DOHH2 (cell line): ENCODE results near the gene ETF1.

ENCODE experiments used
- H3F3A ChIP-seq: fragments of 200-600 bp; sonication (generic), shearing (Covaris generic); 2 replicates; pipeline ENCODE4 v1.6.0; 2016; ENCODE audit warnings: antibody characterized with exemption, mild to moderate bottlenecking; ENCODE audit not compliant: control insufficient read depth, insufficient read depth
- H3K27ac ChIP-seq: fragments of 200-600 bp; sonication (generic); 2 replicates; pipeline ENCODE4 v1.5.1; 2014; ENCODE audit warnings: low read depth, mild to moderate bottlenecking, low read length, moderate library complexity
- H3K27me3 ChIP-seq: fragments of 200-600 bp; sonication (generic); 2 replicates; pipeline ENCODE4 v1.6.1; 2014; ENCODE audit warnings: mild to moderate bottlenecking, low read length, mixed read lengths; ENCODE audit not compliant: control insufficient read depth
- H3K36me3 ChIP-seq: fragments of 200-600 bp; sonication (generic); 2 replicates; pipeline ENCODE4 v1.6.1; 2014; ENCODE audit warnings: mild to moderate bottlenecking, low read length, moderate library complexity, mixed read lengths; ENCODE audit not compliant: control insufficient read depth
- H3K4me1 ChIP-seq: fragments of 200-600 bp; sonication (generic); 2 replicates; pipeline ENCODE4 v1.6.1; 2014; ENCODE audit warnings: mild to moderate bottlenecking, low read length, mixed read lengths; ENCODE audit not compliant: control insufficient read depth
- H3K4me2 ChIP-seq: fragments of 200-600 bp; sonication (generic); 2 replicates; pipeline ENCODE4 v1.6.0; 2014; ENCODE audit warnings: mild to moderate bottlenecking, low read length, moderate library complexity
- H3K4me3 ChIP-seq: fragments of 200-600 bp; sonication (generic); 2 replicates; pipeline ENCODE4 v1.5.1; 2014; ENCODE audit warnings: mild to moderate bottlenecking, low read length, mixed read lengths
- H3K79me2 ChIP-seq: fragments of 200-600 bp; sonication (generic); 2 replicates; pipeline ENCODE4 v1.6.1; 2014; ENCODE audit warnings: mild to moderate bottlenecking, low read length, mixed read lengths; ENCODE audit not compliant: control insufficient read depth
- H3K9me2 ChIP-seq: fragments of 200-600 bp; sonication (generic); replicated peaks from 2 replicates; pipeline ENCODE4 v1.6.1; 2014; ENCODE audit warnings: mild to moderate bottlenecking, low read length, mixed read lengths; ENCODE audit not compliant: control insufficient read depth
- H3K9me3 ChIP-seq: fragments of 200-600 bp; sonication (generic); 2 replicates; pipeline ENCODE4 v1.6.1; 2014; ENCODE audit warnings: antibody characterized with exemption, low read length, mixed read lengths; ENCODE audit not compliant: control insufficient read depth, insufficient read depth
- H4K20me1 ChIP-seq: fragments of 200-600 bp; sonication (generic); 2 replicates; pipeline ENCODE4 v1.6.0; 2014; ENCODE audit warnings: low read depth, mild to moderate bottlenecking, antibody characterized with exemption, low read length, moderate library complexity; ENCODE audit not compliant: control insufficient read depth, insufficient read depth
- EZH2phosphoT487 ChIP-seq: fragments of 200-600 bp; sonication (generic); IDR thresholded peaks from 2 replicates; pipeline ENCODE4 v1.6.1; 2017; ENCODE audit warnings: borderline replicate concordance, mild to moderate bottlenecking, antibody characterized with exemption, low read length, moderate library complexity, mixed read lengths
- TF ChIP-seq, protein P1 (sequence below): fragments of 200-600 bp; sonication (generic); IDR thresholded peaks from one replicate; pipeline ENCODE4 v1.5.1; 2014; ENCODE audit warnings: antibody characterized with exemption, mild to moderate bottlenecking, low read depth, low read length; ENCODE audit not compliant: poor library complexity, severe bottlenecking

Gene ETF1

DNA sequence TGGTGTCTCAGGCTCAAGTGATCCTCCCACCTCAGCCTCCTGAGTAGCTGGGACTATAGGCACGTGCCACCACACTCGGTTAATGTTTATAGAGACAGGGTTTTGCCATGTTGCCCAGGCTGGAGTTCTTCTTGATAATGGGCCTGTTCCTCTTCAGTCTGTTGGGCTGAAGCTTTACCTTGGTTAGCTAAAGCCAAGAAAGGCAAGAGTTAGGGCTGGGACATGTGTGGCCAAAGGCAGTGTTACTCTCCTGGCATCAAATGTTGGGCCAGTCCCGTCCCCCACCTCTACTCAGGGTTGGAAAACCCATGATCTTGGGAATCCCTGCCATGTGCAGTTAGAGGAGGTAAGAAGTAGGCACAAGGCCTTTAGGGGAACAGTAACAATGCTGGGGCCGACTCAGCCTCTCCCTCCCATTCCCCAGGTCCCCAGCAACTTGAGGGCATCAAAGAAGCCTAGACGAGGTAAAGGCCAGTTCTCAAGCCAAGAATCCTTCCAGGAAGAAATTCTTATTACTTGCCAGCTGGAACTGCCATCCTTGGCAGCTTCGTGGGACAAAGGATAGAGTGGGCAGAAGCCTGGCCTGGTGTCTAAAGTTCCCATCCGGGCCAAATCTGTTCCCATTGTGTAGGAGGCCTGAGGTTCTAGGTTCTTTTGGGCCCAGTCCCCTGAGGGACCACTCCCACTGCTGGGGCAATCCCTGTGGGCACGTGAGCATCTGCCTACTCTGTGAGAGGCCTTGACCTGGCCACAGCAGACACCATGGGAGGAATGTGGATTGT, 73.3 kb downstream of the ETF1 start:
- Histone ChIP-seq H3F3A (no peaks in the 10 kb centered on the region), H3K79me2 (no peaks in the 10 kb centered on the region), H3K27ac (no peak overlapping the region), H3K4me1 (peaks cover 7% of the 10 kb centered on the region), H3K9me2 (no peaks in the 10 kb centered on the region), H3K27me3 (peaks cover 28% of the 10 kb centered on the region), H3K4me3 (no peak overlapping the region), H4K20me1 (no peaks in the 10 kb centered on the region), H3K9me3 (no peaks in the 10 kb centered on the region), H3K36me3 (no peaks in the 10 kb centered on the region), H3K4me2 (no peak overlapping the region)
- no peak for TF ChIP-seq EZH2phosphoT487
- TF ChIP-seq, protein P1, sequence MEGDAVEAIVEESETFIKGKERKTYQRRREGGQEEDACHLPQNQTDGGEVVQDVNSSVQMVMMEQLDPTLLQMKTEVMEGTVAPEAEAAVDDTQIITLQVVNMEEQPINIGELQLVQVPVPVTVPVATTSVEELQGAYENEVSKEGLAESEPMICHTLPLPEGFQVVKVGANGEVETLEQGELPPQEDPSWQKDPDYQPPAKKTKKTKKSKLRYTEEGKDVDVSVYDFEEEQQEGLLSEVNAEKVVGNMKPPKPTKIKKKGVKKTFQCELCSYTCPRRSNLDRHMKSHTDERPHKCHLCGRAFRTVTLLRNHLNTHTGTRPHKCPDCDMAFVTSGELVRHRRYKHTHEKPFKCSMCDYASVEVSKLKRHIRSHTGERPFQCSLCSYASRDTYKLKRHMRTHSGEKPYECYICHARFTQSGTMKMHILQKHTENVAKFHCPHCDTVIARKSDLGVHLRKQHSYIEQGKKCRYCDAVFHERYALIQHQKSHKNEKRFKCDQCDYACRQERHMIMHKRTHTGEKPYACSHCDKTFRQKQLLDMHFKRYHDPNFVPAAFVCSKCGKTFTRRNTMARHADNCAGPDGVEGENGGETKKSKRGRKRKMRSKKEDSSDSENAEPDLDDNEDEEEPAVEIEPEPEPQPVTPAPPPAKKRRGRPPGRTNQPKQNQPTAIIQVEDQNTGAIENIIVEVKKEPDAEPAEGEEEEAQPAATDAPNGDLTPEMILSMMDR, result no peak

DNA sequence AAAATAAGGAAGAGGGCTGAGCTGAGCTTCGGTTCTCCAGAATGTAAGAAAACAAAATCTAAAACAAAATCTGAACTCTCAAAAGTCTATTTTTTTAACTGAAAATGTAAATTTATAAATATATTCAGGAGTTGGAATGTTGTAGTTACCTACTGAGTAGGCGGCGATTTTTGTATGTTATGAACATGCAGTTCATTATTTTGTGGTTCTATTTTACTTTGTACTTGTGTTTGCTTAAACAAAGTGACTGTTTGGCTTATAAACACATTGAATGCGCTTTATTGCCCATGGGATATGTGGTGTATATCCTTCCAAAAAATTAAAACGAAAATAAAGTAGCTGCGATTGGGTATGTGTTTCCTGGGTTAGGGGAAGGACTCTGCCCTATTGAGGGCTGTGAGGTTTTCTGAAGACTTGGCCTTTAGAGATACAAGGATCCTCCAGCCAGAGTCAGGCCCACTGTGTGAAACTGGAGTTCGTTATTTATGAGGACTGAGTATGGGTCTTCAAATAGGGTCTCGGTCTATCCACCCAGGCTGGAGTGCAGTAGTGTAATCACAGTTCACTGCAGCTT, 74.0 kb downstream of the ETF1 start:
- Histone ChIP-seq H3K4me2 (no peak overlapping the region), H3K9me3 (no peaks in the 10 kb centered on the region), H3F3A (no peaks in the 10 kb centered on the region), H4K20me1 (no peaks in the 10 kb centered on the region), H3K9me2 (no peaks in the 10 kb centered on the region), H3K27ac (no peak overlapping the region), H3K79me2 (no peaks in the 10 kb centered on the region), H3K27me3 (peaks cover 27% of the 10 kb centered on the region), H3K36me3 (no peaks in the 10 kb centered on the region), H3K4me1 (peaks cover 7% of the 10 kb centered on the region), H3K4me3 (no peak overlapping the region)
- TF ChIP-seq, protein P1, result no peak
- TF ChIP-seq EZH2phosphoT487, result no peak

DNA sequence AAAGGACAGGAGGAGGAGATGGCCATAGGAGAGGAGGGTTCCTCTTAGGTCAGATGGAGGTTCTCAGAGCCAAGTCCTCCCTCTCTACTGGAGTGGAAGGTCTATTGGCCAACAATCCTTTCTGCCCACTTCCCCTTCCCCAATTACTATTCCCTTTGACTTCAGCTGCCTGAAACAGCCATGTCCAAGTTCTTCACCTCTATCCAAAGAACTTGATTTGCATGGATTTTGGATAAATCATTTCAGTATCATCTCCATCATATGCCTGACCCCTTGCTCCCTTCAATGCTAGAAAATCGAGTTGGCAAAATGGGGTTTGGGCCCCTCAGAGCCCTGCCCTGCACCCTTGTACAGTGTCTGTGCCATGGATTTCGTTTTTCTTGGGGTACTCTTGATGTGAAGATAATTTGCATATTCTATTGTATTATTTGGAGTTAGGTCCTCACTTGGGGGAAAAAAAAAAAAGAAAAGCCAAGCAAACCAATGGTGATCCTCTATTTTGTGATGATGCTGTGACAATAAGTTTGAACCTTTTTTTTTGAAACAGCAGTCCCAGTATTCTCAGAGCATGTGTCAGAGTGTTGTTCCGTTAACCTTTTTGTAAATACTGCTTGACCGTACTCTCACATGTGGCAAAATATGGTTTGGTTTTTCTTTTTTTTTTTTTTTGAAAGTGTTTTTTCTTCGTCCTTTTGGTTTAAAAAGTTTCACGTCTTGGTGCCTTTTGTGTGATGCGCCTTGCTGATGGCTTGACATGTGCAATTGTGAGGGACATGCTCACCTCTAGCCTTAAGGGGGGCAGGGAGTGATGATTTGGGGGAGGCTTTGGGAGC, 74.7 kb downstream of the ETF1 start:
- TF ChIP-seq EZH2phosphoT487, result no peak
- TF ChIP-seq, protein P1, result no peak

More for the DNA sequence above, 74.7 kb downstream of the ETF1 start:
- Histone ChIP-seq H3K27ac (no peak overlapping the region), H3K4me1 (peaks cover 12% of the 10 kb centered on the region), H3K9me3 (no peaks in the 10 kb centered on the region), H3K79me2 (no peaks in the 10 kb centered on the region), H3K4me2 (no peak overlapping the region), H3K4me3 (no peak overlapping the region), H3F3A (no peaks in the 10 kb centered on the region), H3K36me3 (no peaks in the 10 kb centered on the region), H4K20me1 (no peaks in the 10 kb centered on the region), H3K27me3 (peaks cover 24% of the 10 kb centered on the region), H3K9me2 (no peaks in the 10 kb centered on the region)
